IMR-90 (cell line): Measurements from ENCODE around the gene SLC22A7. TPM values are rescaled to one million over a fixed set of nuclear protein-coding genes. Genes with fewer than 3 reads are reported as not detected.

Experiments used
- ATAC-seq: fragments of 200-7000 bp; cut with Tn5 transposase; 2 replicates; pipeline ENCODE4 v1.9.1; 2020; ENCODE audit warnings: low read depth, mild to moderate bottlenecking, moderate library complexity
- BruUV-seq: library from RNA; stranded (reverse); fragments of 400-500 nt; replicated peaks from 2 replicates; lab custom pipeline; 2021; lab: Mats Ljungman, UMichigan
- CTCF ChIA-PET: fragments of 300-600 bp; formaldehyde crosslinking; extraction: SDS; loops from one replicate; lab custom pipeline; 2021; ENCODE audit warnings: antibody characterized with exemption; lab: Yijun Ruan, JAX
- POLR2A ChIA-PET: fragments of 300-600 bp; sonication (Branson Sonifier 250); formaldehyde crosslinking; loops from one replicate; lab custom pipeline; 2022; ENCODE audit warnings: antibody characterized with exemption; ENCODE audit not compliant: unreplicated experiment; lab: Charles Lee
- DNase-seq: peaks from one replicate; pipeline ENCODE4 v3.0.0; 2013
- H2AFZ ChIP-seq: replicated peaks from 2 replicates; pipeline ENCODE3; 2013; ENCODE audit warnings: low read length, mild to moderate bottlenecking; ENCODE audit not compliant: poor library complexity
- H2AK5ac ChIP-seq: 2 replicates; pipeline ENCODE4 v1.6.1; 2013; ENCODE audit warnings: low read depth, low read length, inconsistent platforms
- H2AK9ac ChIP-seq: replicated peaks from 2 replicates; pipeline ENCODE3; 2013; ENCODE audit warnings: mild to moderate bottlenecking, low read depth, low read length, moderate library complexity; ENCODE audit not compliant: poor library complexity
- H2BK120ac ChIP-seq: 2 replicates; pipeline ENCODE4 v1.6.1; 2013; ENCODE audit warnings: low read depth, low read length, inconsistent platforms
- H2BK15ac ChIP-seq: 3 replicates; pipeline ENCODE4 v1.6.1; 2013; ENCODE audit warnings: low read depth, low read length, inconsistent platforms
- H2BK20ac ChIP-seq: 2 replicates; pipeline ENCODE4 v1.6.1; 2013; ENCODE audit warnings: low read depth, mild to moderate bottlenecking, inconsistent platforms, low read length, moderate library complexity
- H2BK5ac ChIP-seq: 2 replicates; pipeline ENCODE4 v1.6.1; 2013; ENCODE audit warnings: mild to moderate bottlenecking, low read depth, low read length, inconsistent platforms; ENCODE audit not compliant: poor library complexity, severe bottlenecking
- H3K14ac ChIP-seq: replicated peaks from 2 replicates; pipeline ENCODE4 v1.6.1; 2013; ENCODE audit warnings: low read depth, low read length, inconsistent platforms
- H3K18ac ChIP-seq: 2 replicates; pipeline ENCODE4 v1.6.1; 2013; ENCODE audit warnings: low read depth, low read length, control low read depth
- H3K23ac ChIP-seq: 2 replicates; pipeline ENCODE4 v1.6.1; 2013; ENCODE audit warnings: low read depth, low read length, inconsistent platforms
- H3K27ac ChIP-seq: 2 replicates; pipeline ENCODE4 v1.5.1; 2013; ENCODE audit warnings: mild to moderate bottlenecking, control low read depth, low read length; ENCODE audit not compliant: insufficient read depth
- H3K27me3 ChIP-seq: 2 replicates; pipeline ENCODE4 v1.6.1; 2013; ENCODE audit warnings: low read length; ENCODE audit not compliant: control insufficient read depth, insufficient read depth
- H3K36me3 ChIP-seq: 2 replicates; pipeline ENCODE4 v1.6.1; 2013; ENCODE audit warnings: low read length, mixed read lengths; ENCODE audit not compliant: control insufficient read depth, insufficient read depth
- H3K4ac ChIP-seq: 2 replicates; pipeline ENCODE4 v1.6.1; 2013; ENCODE audit warnings: low read depth, low read length, inconsistent platforms
- H3K4me1 ChIP-seq: 2 replicates; pipeline ENCODE4 v1.6.1; 2013; ENCODE audit warnings: low read length, mixed read lengths; ENCODE audit not compliant: control insufficient read depth, insufficient read depth
- H3K4me2 ChIP-seq: 2 replicates; pipeline ENCODE4 v1.6.1; 2013; ENCODE audit warnings: low read depth, mild to moderate bottlenecking, control low read depth, low read length, moderate library complexity
- H3K4me3 ChIP-seq: 2 replicates; pipeline ENCODE4 v1.5.1; 2013; ENCODE audit warnings: low read depth, mild to moderate bottlenecking, control low read depth, low read length, moderate library complexity; ENCODE audit not compliant: insufficient read depth
- H3K56ac ChIP-seq: 2 replicates; pipeline ENCODE4 v1.6.1; 2013; ENCODE audit warnings: low read length, inconsistent platforms; ENCODE audit not compliant: insufficient read depth; ENCODE audit errors: extremely low read depth
- H3K79me1 ChIP-seq, 2 experiments: 2 replicates each; pipeline ENCODE4 v1.6.1; 2013; ENCODE audit warnings: low read length in 2 of 2, inconsistent platforms in 1 of 2, low read depth in 1 of 2
- H3K9ac ChIP-seq: 2 replicates; pipeline ENCODE4 v1.6.1; 2013; ENCODE audit warnings: low read depth, low read length, control low read depth
- H3K9me1 ChIP-seq: 2 replicates; pipeline ENCODE4 v1.6.1; 2013; ENCODE audit warnings: low read length, inconsistent platforms; ENCODE audit not compliant: insufficient read depth
- H3K9me3 ChIP-seq: 2 replicates; pipeline ENCODE4 v1.6.1; 2013; ENCODE audit warnings: low read length; ENCODE audit not compliant: control insufficient read depth, insufficient read depth
- H4K20me1 ChIP-seq: 2 replicates; pipeline ENCODE4 v1.6.1; 2013; ENCODE audit warnings: low read length, inconsistent platforms; ENCODE audit not compliant: insufficient read depth
- H4K5ac ChIP-seq: 2 replicates; pipeline ENCODE4 v1.6.1; 2013; ENCODE audit warnings: mild to moderate bottlenecking, low read depth, low read length, control low read depth
- H4K8ac ChIP-seq, 2 experiments: 2 replicates each; pipeline ENCODE4 v1.6.1; 2013; ENCODE audit warnings: low read depth in 2 of 2, low read length in 2 of 2, control low read depth in 1 of 2, inconsistent platforms in 1 of 2
- H4K91ac ChIP-seq: 2 replicates; pipeline ENCODE4 v1.6.1; 2013; ENCODE audit warnings: low read depth, low read length, inconsistent platforms; ENCODE audit not compliant: insufficient read depth
- RFX5 ChIP-seq: IDR thresholded peaks from 2 replicates; pipeline ENCODE4 v1.8.0; 2012; ENCODE audit warnings: low read depth, mild to moderate bottlenecking, low read length, moderate library complexity
- WGBS, 2 experiments: methylation state at CpG; one replicate each; pipeline versions ENCODE4 v1.1.5 to v1.1.7; 2013; ENCODE audit warnings: missing lambda C conversion rate in 2 of 2; ENCODE audit not compliant: insufficient read length in 1 of 2; ENCODE audit errors: extremely low coverage in 2 of 2; 5-methylcytosine and 5-hydroxymethylcytosine counted together
- dilution Hi-C: fragments of 300-500 bp; cut with HindIII; formaldehyde crosslinking; loops from one replicate; pipeline ENCODE4 v1.14.3; 2018; ENCODE audit warnings: low sequenced_read_pairs; ENCODE audit not compliant: unreplicated experiment
- in situ Hi-C: fragments of 300-500 bp; cut with MboI; formaldehyde crosslinking; loops from 3 replicates; pipeline ENCODE4 v1.14.3; 2019; ENCODE audit warnings: low sequenced_read_pairs, inconsistent platforms, mixed read lengths
- intact Hi-C: fragments of 100-400 bp; cut with micrococcal nuclease; formaldehyde crosslinking; loops from 2 replicates; pipeline ENCODE4 v1.10.0; 2022
- polyA plus RNA-seq, 3 experiments: library from polyadenylated mRNA; depleted of rRNA; stranded (reverse); fragments of >200 nt; gene quantifications; 2 replicates each; pipeline ENCODE4 v1.2.3, GENCODE V29; 2012; ENCODE audit warnings: low replicate concordance in 1 of 3
- total RNA-seq: library from RNA; depleted of rRNA; stranded (reverse); fragments of >200 nt; gene quantifications from 2 replicates; pipeline ENCODE4 v1.2.3, GENCODE V29; 2012
- TF ChIP-seq, protein P1 (sequence below): conservative IDR thresholded peaks from 2 replicates; pipeline ENCODE4 v1.5.1; 2012; ENCODE audit warnings: mild to moderate bottlenecking, low read depth, low read length, improper control_type of control experiment

SLC22A7 gene
- total and polyA plus RNA-seq, 2 of the 4 experiments (the other 2 are of a cell fraction): not detected

GRCh38 chr6:43308101-43308989 is 10.3 kb downstream of the SLC22A7 start, which contains the start of gene CRIP3:
TSS of gene CRIP3 (minus strand) at chr6:43308826. CDS start at chr6:43308792, 34 bp downstream.
- Histone ChIP-seq H2AK9ac (no peak within 1 kb of the TSS), H4K8ac (no peak within 1 kb of the TSS), H3K23ac (peak within 1 kb of the TSS; percentile 76; the same call in 1 of the 2 replicates), H2BK120ac (no peak within 1 kb of the TSS), H4K91ac (no peak within 1 kb of the TSS), H3K4ac (no peak within 1 kb of the TSS), H3K9me3 (no peaks in the 10 kb centered on the region), H2BK5ac (no peak within 1 kb of the TSS), H3K9me1 (no peaks in the 10 kb centered on the region), H3K79me1 (no peaks in the 10 kb centered on the region), H3K27me3 (peaks cover 46% of the 10 kb centered on the region), H3K27ac (no peak within 1 kb of the TSS), H3K4me2 (peak within 1 kb of the TSS; percentile 68), H2BK15ac (no peak within 1 kb of the TSS), H3K56ac (no peak within 1 kb of the TSS), H3K14ac (no peak within 1 kb of the TSS), H2AK5ac (no peak within 1 kb of the TSS), H3K18ac (no peak within 1 kb of the TSS), H4K20me1 (no peaks in the 10 kb centered on the region; the same call in 1 of the 2 replicates), H4K5ac (no peak within 1 kb of the TSS), H2AFZ (peak within 1 kb of the TSS; percentile 82), H3K36me3 (no peaks in the 10 kb centered on the region), H3K4me1 (no peaks in the 10 kb centered on the region; the same call in 1 of the 2 replicates), H3K9ac (no peak within 1 kb of the TSS), H2BK20ac (no peak within 1 kb of the TSS), H3K4me3 (peak within 1 kb of the TSS; percentile 14; the same call in 1 of the 2 replicates)
- CTCF ChIA-PET: interaction anchor here (0.9 to 1.0 kb wide), 2 partner anchors 20 to 52 kb away, joined by 3 to 4 read pairs; no protein-coding TSS in a partner anchor
- POLR2A ChIA-PET: no interaction called here
- ATAC-seq (peak; percentile 82), DNase-seq (no peak)
- in situ Hi-C loops (no loop called here), dilution Hi-C loops (no loop called here), intact Hi-C loops (no loop called here)
- TF ChIP-seq, protein P1, sequence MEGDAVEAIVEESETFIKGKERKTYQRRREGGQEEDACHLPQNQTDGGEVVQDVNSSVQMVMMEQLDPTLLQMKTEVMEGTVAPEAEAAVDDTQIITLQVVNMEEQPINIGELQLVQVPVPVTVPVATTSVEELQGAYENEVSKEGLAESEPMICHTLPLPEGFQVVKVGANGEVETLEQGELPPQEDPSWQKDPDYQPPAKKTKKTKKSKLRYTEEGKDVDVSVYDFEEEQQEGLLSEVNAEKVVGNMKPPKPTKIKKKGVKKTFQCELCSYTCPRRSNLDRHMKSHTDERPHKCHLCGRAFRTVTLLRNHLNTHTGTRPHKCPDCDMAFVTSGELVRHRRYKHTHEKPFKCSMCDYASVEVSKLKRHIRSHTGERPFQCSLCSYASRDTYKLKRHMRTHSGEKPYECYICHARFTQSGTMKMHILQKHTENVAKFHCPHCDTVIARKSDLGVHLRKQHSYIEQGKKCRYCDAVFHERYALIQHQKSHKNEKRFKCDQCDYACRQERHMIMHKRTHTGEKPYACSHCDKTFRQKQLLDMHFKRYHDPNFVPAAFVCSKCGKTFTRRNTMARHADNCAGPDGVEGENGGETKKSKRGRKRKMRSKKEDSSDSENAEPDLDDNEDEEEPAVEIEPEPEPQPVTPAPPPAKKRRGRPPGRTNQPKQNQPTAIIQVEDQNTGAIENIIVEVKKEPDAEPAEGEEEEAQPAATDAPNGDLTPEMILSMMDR: 0 out of 2 replicates have a peak, but pooled peaks have one; percentile 15
- TF ChIP-seq RFX5: no peak
- no TSS peak for BruUV-seq
- WGBS, 2 experiments: 16% methylated on average over 7 of the region's 39 CpGs; no CpG with 5 or more reads in 1 of the 2 experiments
